ENCODE results near the gene FILIP1. TPM values are rescaled to one million over a fixed set of nuclear protein-coding genes. Genes with fewer than 3 reads are reported as not detected.
A peak's percentile ranks its signal among the peaks of the same experiment; 100 is the strongest.

Gene FILIP1
- total RNA-seq, 1 experiment from 2014 or later = 2.9 TPM

DNA sequence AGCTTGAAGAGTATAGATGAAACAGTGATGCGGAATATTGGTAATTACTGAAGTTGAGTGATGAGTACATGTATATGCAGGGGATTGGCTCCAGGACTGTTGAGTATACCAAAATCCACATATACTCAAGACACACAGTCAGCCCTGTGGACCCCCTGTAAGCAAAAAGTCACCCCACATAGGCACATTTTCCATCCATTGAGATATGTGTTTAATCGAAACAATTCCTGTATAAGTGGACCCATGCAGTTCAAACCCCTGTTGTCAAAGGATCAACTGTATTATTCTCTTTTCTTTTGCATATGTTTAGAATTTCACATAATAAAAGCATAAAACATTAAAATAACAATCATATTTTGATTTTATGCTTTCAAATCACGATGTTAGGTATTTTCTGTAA lies 32.1 kb upstream of the FILIP1 start:
- CTCF ChIA-PET = interaction anchor here (2.3 kb wide), 1 partner anchor 157 kb away, joined by 19 read pairs; no protein-coding TSS in a partner anchor
- Mint-ChIP-seq H3K9me3 (peaks cover 4% of the 10 kb centered on the region; the same call in 1 of the 2 replicates), H3K27ac (no peak overlapping the region), H3K4me3 (no peak overlapping the region), H3K27me3 (ENCODE audit: low read depth) (no peaks in the 10 kb centered on the region), H3K4me1 (peaks cover 9% of the 10 kb centered on the region), H3K36me3 (no peaks in the 10 kb centered on the region)
- TF ChIP-seq, protein P1, sequence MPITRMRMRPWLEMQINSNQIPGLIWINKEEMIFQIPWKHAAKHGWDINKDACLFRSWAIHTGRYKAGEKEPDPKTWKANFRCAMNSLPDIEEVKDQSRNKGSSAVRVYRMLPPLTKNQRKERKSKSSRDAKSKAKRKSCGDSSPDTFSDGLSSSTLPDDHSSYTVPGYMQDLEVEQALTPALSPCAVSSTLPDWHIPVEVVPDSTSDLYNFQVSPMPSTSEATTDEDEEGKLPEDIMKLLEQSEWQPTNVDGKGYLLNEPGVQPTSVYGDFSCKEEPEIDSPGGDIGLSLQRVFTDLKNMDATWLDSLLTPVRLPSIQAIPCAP (CRISPR knock-in tag; IDR thresholded peaks at IDR 0.05) = no peak
- TF ChIP-seq ZNF396 (CRISPR knock-in tag; IDR thresholded peaks at IDR 0.05; ENCODE audit: borderline replicate concordance) (no peak), ZNF671 (CRISPR knock-in tag; IDR thresholded peaks at IDR 0.05) (no peak), GTF2I (CRISPR knock-in tag; conservative IDR thresholded peaks at IDR 0.05) (no peak), ZNF423 (CRISPR knock-in tag; IDR thresholded peaks at IDR 0.05) (no peak), NFATC4 (CRISPR knock-in tag; IDR thresholded peaks at IDR 0.05) (no peak)
- TF ChIP-seq, protein P2, sequence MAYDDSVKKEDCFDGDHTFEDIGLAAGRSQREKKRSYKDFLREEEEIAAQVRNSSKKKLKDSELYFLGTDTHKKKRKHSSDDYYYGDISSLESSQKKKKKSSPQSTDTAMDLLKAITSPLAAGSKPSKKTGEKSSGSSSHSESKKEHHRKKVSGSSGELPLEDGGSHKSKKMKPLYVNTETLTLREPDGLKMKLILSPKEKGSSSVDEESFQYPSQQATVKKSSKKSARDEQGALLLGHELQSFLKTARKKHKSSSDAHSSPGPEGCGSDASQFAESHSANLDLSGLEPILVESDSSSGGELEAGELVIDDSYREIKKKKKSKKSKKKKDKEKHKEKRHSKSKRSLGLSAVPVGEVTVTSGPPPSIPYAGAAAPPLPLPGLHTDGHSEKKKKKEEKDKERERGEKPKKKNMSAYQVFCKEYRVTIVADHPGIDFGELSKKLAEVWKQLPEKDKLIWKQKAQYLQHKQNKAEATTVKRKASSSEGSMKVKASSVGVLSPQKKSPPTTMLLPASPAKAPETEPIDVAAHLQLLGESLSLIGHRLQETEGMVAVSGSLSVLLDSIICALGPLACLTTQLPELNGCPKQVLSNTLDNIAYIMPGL (CRISPR knock-in tag; IDR thresholded peaks at IDR 0.05) = no peak
- POLR2A ChIA-PET = no interaction called here
- ATAC-seq (no peak), DNase-seq (ENCODE audit: low spot score) (no peak)

DNA sequence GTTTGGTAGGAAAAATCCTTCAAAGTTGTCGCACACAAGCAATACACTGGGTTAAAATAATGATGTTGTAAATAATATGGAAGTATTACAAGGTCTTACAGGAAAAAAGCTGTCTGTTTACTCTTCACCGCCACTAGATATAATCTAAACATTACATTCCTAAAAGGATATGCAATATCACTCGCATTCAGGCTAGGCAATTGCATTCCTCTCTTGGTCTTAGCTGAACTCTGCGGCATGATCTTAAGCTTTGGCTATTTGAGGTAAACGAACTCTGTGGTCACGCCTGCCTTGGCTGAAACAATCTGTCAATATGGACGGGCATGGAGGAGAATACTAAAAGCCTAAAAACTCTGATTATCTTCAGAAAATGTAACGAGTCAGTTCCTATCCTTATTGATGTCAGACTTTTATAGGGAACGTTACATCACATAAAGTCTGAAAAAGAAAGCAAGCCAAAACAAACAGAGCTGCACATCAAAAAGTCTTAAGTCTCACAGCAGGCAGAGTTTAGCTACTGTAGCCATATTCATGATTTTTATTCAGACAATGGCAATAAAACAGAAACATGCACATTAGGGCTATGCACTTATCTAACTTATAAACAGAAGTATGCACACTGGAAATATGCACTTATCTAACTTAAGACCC lies 30.8 kb upstream of the FILIP1 start:
- no peak overlapping the region for H3K27ac Mint-ChIP-seq
- peaks cover 9% of the 10 kb centered on the region for H3K4me1 Mint-ChIP-seq
- peaks cover 5% of the 10 kb centered on the region for H3K9me3 Mint-ChIP-seq
- ATAC-seq (no peak), DNase-seq (ENCODE audit: low spot score) (no peak)
- CTCF ChIA-PET = interaction anchor here (0.8 to 2.3 kb wide), 3 partner anchors 22 to 256 kb away, joined by 3 to 19 read pairs (median 3); no protein-coding TSS in a partner anchor
- H3K36me3 Mint-ChIP-seq = no peaks in the 10 kb centered on the region
- TF ChIP-seq NFYB (CRISPR knock-in tag; conservative IDR thresholded peaks at IDR 0.05; ENCODE audit: low read depth) = no peak
- TF ChIP-seq GABPB1 (CRISPR knock-in tag; IDR thresholded peaks at IDR 0.05) = peak; percentile 44; the same call in 1 of the 2 replicates
- H3K27me3 Mint-ChIP-seq (ENCODE audit: low read depth) = no peaks in the 10 kb centered on the region
- POLR2A ChIA-PET = no interaction called here
- H3K4me3 Mint-ChIP-seq = no peak overlapping the region

DNA sequence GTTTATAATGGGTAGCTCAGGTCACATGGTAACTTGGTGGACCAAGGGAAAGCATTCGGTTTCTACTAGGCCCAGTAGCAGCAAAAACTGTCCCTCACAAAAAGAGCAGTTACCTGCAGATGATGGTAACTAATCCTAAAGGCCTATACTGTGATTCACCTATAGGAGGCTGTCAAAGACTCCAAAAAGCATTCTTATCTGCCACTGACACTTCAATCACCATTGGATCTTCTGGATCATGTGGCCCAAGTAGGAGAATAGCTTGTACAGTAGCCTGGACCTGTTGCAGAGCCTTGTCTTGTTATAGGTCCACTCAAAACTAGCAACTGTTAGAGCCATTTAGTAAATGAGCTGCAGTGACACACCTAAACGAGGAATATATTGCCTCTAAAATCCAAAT lies 23.2 kb upstream of the FILIP1 start:
- Mint-ChIP-seq H3K36me3 (no peaks in the 10 kb centered on the region), H3K9me3 (peaks cover 23% of the 10 kb centered on the region), H3K27me3 (ENCODE audit: low read depth) (no peaks in the 10 kb centered on the region), H3K4me3 (no peak overlapping the region), H3K4me1 (no peaks in the 10 kb centered on the region), H3K27ac (no peak overlapping the region)
- ATAC-seq (peak; percentile 59), DNase-seq (ENCODE audit: low spot score) (no peak)
- CTCF ChIA-PET = interaction anchor here (0.7 to 0.8 kb wide), 2 partner anchors 25 to 131 kb away, joined by 3 read pairs; no protein-coding TSS in a partner anchor
- POLR2A ChIA-PET = no interaction called here
- TF ChIP-seq, protein P3, sequence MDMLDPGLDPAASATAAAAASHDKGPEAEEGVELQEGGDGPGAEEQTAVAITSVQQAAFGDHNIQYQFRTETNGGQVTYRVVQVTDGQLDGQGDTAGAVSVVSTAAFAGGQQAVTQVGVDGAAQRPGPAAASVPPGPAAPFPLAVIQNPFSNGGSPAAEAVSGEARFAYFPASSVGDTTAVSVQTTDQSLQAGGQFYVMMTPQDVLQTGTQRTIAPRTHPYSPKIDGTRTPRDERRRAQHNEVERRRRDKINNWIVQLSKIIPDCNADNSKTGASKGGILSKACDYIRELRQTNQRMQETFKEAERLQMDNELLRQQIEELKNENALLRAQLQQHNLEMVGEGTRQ (CRISPR knock-in tag; IDR thresholded peaks at IDR 0.05) = 0 out of 2 replicates have a peak, but pooled peaks have one; percentile 12
- TF ChIP-seq TCF7 (CRISPR knock-in tag; IDR thresholded peaks at IDR 0.05; ENCODE audit: low read depth) = no peak

DNA sequence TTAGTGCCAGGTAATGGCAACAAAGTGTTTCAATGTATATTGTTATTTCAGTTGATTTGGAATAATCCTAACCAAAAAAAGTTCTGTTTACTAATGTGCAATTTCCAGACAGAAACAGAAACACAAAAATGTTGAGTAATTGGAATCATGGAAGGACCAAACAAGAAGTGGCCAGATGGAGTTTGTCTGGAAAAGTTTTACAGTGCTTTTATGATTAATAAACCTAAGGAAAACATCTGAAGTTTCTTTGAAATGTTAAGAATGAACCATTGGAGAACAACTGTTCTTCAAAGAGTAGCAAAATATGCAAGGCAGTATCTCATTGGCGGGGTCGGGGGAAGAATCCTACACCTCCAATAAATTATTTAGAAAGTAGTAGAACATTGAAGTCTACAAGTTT lies 19.0 kb upstream of the FILIP1 start:
- Mint-ChIP-seq H3K36me3 (no peaks in the 10 kb centered on the region), H3K4me3 (no peak overlapping the region), H3K9me3 (peaks cover 8% of the 10 kb centered on the region; the same call in 1 of the 2 replicates), H3K4me1 (no peaks in the 10 kb centered on the region), H3K27ac (no peak overlapping the region), H3K27me3 (ENCODE audit: low read depth) (no peaks in the 10 kb centered on the region)
- ATAC-seq (no peak), DNase-seq (ENCODE audit: low spot score) (no peak)
- ChIA-PET CTCF (interaction anchor here (1.5 kb wide), 1 partner anchor 144 kb away, joined by 3 read pairs; no protein-coding TSS in a partner anchor), POLR2A (no interaction called here)
- TF ChIP-seq, protein P4, sequence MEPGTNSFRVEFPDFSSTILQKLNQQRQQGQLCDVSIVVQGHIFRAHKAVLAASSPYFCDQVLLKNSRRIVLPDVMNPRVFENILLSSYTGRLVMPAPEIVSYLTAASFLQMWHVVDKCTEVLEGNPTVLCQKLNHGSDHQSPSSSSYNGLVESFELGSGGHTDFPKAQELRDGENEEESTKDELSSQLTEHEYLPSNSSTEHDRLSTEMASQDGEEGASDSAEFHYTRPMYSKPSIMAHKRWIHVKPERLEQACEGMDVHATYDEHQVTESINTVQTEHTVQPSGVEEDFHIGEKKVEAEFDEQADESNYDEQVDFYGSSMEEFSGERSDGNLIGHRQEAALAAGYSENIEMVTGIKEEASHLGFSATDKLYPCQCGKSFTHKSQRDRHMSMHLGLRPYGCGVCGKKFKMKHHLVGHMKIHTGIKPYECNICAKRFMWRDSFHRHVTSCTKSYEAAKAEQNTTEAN (CRISPR knock-in tag; IDR thresholded peaks at IDR 0.05) = no peak
- TF ChIP-seq, protein P5, sequence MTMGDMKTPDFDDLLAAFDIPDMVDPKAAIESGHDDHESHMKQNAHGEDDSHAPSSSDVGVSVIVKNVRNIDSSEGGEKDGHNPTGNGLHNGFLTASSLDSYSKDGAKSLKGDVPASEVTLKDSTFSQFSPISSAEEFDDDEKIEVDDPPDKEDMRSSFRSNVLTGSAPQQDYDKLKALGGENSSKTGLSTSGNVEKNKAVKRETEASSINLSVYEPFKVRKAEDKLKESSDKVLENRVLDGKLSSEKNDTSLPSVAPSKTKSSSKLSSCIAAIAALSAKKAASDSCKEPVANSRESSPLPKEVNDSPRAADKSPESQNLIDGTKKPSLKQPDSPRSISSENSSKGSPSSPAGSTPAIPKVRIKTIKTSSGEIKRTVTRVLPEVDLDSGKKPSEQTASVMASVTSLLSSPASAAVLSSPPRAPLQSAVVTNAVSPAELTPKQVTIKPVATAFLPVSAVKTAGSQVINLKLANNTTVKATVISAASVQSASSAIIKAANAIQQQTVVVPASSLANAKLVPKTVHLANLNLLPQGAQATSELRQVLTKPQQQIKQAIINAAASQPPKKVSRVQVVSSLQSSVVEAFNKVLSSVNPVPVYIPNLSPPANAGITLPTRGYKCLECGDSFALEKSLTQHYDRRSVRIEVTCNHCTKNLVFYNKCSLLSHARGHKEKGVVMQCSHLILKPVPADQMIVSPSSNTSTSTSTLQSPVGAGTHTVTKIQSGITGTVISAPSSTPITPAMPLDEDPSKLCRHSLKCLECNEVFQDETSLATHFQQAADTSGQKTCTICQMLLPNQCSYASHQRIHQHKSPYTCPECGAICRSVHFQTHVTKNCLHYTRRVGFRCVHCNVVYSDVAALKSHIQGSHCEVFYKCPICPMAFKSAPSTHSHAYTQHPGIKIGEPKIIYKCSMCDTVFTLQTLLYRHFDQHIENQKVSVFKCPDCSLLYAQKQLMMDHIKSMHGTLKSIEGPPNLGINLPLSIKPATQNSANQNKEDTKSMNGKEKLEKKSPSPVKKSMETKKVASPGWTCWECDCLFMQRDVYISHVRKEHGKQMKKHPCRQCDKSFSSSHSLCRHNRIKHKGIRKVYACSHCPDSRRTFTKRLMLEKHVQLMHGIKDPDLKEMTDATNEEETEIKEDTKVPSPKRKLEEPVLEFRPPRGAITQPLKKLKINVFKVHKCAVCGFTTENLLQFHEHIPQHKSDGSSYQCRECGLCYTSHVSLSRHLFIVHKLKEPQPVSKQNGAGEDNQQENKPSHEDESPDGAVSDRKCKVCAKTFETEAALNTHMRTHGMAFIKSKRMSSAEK (CRISPR knock-in tag; IDR thresholded peaks at IDR 0.05; ENCODE audit: borderline replicate concordance) = no peak
- TF ChIP-seq ZNF219 (CRISPR knock-in tag; IDR thresholded peaks at IDR 0.05; ENCODE audit: borderline replicate concordance) = no peak
